Sigmoid colon (tissue), 4 donors: ENCODE results near the gene ACIN1.

Experiments used
- EP300 ChIP-seq, 4 donors: sonication (generic); formaldehyde crosslinking; IDR thresholded peaks; one replicate each; pipeline ENCODE4 v1.6.1; 2017; ENCODE audit warnings: antibody characterized with exemption in 4 of 4
- POLR2A ChIP-seq, 2 donors: fragments of 450-650 bp; IDR thresholded peaks; one replicate each; pipeline ENCODE4 v1.6.1; 2016; ENCODE audit warnings: antibody characterized with exemption in 2 of 2, mild to moderate bottlenecking in 2 of 2, moderate library complexity in 2 of 2
- TF ChIP-seq, protein P1 (sequence below), 4 experiments: fragments of 450-650 bp in 3 of 4; fragments of 200-600 bp in 1 of 4; IDR thresholded peaks; one replicate each; pipeline ENCODE4 v1.5.1; 2016 to 2019; ENCODE audit warnings: antibody characterized with exemption in 4 of 4, mild to moderate bottlenecking in 3 of 4, moderate library complexity in 2 of 4

DNA sequence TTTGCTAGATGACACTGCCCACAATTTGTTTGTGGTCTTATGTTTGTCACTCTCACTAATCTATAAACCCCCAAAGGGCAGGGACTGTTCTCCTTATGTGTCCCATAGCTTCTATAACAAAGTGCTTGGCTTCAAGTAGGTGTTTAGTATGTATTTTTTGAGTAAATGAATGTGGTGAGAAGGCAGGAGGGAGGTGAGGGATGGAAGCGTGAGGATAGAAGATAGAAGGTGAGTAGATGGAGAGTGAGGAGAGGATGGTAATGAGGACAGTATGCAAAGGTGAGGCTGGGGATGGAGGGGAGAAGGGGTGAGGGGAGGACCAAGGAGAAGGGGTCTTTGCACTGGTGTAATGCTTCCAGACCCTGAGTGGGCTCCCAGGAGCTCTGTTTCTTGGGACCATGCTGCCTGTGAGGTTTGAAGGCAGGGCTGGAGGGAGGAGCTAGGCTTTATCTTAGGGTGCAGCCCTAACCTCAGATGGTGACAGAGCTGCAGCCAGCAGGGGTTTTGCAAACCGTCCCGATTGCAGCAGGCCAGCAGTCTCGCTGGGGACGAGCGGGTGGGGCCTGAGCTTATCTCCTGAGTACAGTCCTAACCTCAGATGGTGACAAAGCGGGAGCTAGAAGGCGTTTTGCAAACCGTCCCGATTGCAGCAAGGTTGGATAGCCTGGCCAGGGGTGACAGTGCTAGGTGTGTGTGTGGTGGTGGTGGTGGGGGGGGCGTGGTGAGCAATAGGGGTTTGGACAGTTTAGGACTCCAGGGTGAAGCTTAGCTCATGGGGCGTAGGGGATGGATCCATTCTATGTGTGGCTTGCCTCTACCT lies 17.6 kb upstream of the ACIN1 start:
- TF ChIP-seq, protein P1, sequence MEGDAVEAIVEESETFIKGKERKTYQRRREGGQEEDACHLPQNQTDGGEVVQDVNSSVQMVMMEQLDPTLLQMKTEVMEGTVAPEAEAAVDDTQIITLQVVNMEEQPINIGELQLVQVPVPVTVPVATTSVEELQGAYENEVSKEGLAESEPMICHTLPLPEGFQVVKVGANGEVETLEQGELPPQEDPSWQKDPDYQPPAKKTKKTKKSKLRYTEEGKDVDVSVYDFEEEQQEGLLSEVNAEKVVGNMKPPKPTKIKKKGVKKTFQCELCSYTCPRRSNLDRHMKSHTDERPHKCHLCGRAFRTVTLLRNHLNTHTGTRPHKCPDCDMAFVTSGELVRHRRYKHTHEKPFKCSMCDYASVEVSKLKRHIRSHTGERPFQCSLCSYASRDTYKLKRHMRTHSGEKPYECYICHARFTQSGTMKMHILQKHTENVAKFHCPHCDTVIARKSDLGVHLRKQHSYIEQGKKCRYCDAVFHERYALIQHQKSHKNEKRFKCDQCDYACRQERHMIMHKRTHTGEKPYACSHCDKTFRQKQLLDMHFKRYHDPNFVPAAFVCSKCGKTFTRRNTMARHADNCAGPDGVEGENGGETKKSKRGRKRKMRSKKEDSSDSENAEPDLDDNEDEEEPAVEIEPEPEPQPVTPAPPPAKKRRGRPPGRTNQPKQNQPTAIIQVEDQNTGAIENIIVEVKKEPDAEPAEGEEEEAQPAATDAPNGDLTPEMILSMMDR (IDR thresholded peaks at IDR 0.05): no peak
- no peak for TF ChIP-seq POLR2A (IDR thresholded peaks at IDR 0.05)
- TF ChIP-seq EP300 (IDR thresholded peaks at IDR 0.05): no peak
